Measurements from ENCODE around the gene SRSF7.

- TF ChIP-seq CTCF (IDR thresholded peaks at IDR 0.05 in 4 of 5, conservative IDR thresholded peaks at IDR 0.05 in 1 of 5): no peak
- no peak for TF ChIP-seq POLR2A (IDR thresholded peaks at IDR 0.05)
These were observed 44.3 kb downstream of the SRSF7 start for GRCh38 chr2:38706846-38707345.
